ENCODE measurements around the gene EPN2.
A peak's percentile ranks its signal among the peaks of the same experiment; 100 is the strongest.

The EPN2 gene

GRCh38 chr17:19237389-19238166 lies 412 bp downstream of the EPN2 start:
- H3K4me2 ChIP-seq (ENCODE audit: low read length, poor library complexity, severe bottlenecking) = peak overlapping the region; percentile 78
- no peak overlapping the region for H2AK5ac ChIP-seq (ENCODE audit: low read length, severe bottlenecking)
- H3K18ac ChIP-seq (ENCODE audit: low read depth in 1 of 2, low read length in 2 of 2) = peak overlapping the region; percentile 50 to 99
- peak overlapping the region; percentile 67 for H4K91ac ChIP-seq (ENCODE audit: low read length)
- H3K9me3 ChIP-seq (ENCODE audit: control insufficient read depth, low read length) = no peaks in the 10 kb centered on the region
- peak overlapping the region; percentile 92 to 96 for H3K4me3 ChIP-seq (ENCODE audit: insufficient read depth in 1 of 2, low read depth in 1 of 2, low read length in 2 of 2)
- H3K27ac ChIP-seq (ENCODE audit: low read length, poor library complexity, severe bottlenecking) = no peak overlapping the region
- peak overlapping the region; percentile 73 for H2BK15ac ChIP-seq (ENCODE audit: low read depth, poor library complexity, severe bottlenecking)
- peak; percentile 52 for DNase-seq
- peak overlapping the region; percentile 32 for H2BK5ac ChIP-seq (ENCODE audit: low read depth, low read length, poor library complexity, severe bottlenecking)
- peaks cover 5% of the 10 kb centered on the region for H3K79me1 ChIP-seq (replicated peaks; ENCODE audit: low read length, poor library complexity, severe bottlenecking)
- peak overlapping the region; percentile 85 for H2AFZ ChIP-seq (ENCODE audit: low read depth, low read length)
- peak overlapping the region; percentile 94 for H3K9ac ChIP-seq (ENCODE audit: low read length)
- peak overlapping the region; percentile 29 for H4K8ac ChIP-seq (ENCODE audit: low read length)
- peak overlapping the region in 1 of 2 experiments; percentile 93 for H3K23ac ChIP-seq (ENCODE audit: low read length in 2 of 2)
- peak overlapping the region in 1 of 2 experiments; percentile 77 for H2BK12ac ChIP-seq (ENCODE audit: low read length in 2 of 2)
- no peaks in the 10 kb centered on the region for H3K27me3 ChIP-seq (ENCODE audit: control insufficient read depth in 1 of 2, insufficient read depth in 1 of 2, low read length in 2 of 2)
- peak overlapping the region; percentile 39 for H2BK120ac ChIP-seq (ENCODE audit: low read depth, low read length)
- WGBS = 1% methylated on average over 38 of the region's 60 CpGs
- peak overlapping the region; percentile 95 to 99 for H3K14ac ChIP-seq (ENCODE audit: low read length in 2 of 2)
- peaks cover 0 to 8% of the 10 kb centered on the region in 2 experiments for H3K36me3 ChIP-seq (ENCODE audit: control insufficient read depth in 1 of 2, insufficient read depth in 2 of 2, low read depth in 1 of 2, low read length in 2 of 2)
- peaks cover 2% of the 10 kb centered on the region for H3K4me1 ChIP-seq (ENCODE audit: control insufficient read depth, insufficient read depth, low read depth, low read length)
- H3K4ac ChIP-seq (ENCODE audit: low read depth in 1 of 2, low read length in 2 of 2) = peak overlapping the region; percentile 79 to 96

- Histone ChIP-seq H2BK12ac (ENCODE audit: low read length in 2 of 2) (peak overlapping the region in 1 of 2 experiments; percentile 61), H2AFZ (ENCODE audit: low read depth, low read length) (peak overlapping the region; percentile 57), H3K9me3 (ENCODE audit: control insufficient read depth, low read length) (no peaks in the 10 kb centered on the region), H3K9ac (ENCODE audit: low read length) (peak overlapping the region; percentile 94), H4K91ac (ENCODE audit: low read length) (peak overlapping the region; percentile 61), H2BK120ac (ENCODE audit: low read depth, low read length) (peak overlapping the region; percentile 39), H2BK5ac (ENCODE audit: low read depth, low read length, poor library complexity, severe bottlenecking) (peak overlapping the region; percentile 32), H3K27me3 (ENCODE audit: control insufficient read depth in 1 of 2, insufficient read depth in 1 of 2, low read length in 2 of 2) (no peaks in the 10 kb centered on the region), H3K4ac (ENCODE audit: low read depth in 1 of 2, low read length in 2 of 2) (peak overlapping the region in 1 of 2 experiments; percentile 63), H3K23ac (ENCODE audit: low read length in 2 of 2) (no peak overlapping the region), H3K4me2 (ENCODE audit: low read length, poor library complexity, severe bottlenecking) (peak overlapping the region; percentile 78), H3K27ac (ENCODE audit: low read length, poor library complexity, severe bottlenecking) (no peak overlapping the region), H3K18ac (ENCODE audit: low read depth in 1 of 2, low read length in 2 of 2) (peak overlapping the region; percentile 50 to 99), H2AK5ac (ENCODE audit: low read length, severe bottlenecking) (no peak overlapping the region), H3K4me1 (ENCODE audit: control insufficient read depth, insufficient read depth, low read depth, low read length) (peaks cover 5% of the 10 kb centered on the region), H3K4me3 (ENCODE audit: insufficient read depth in 1 of 2, low read depth in 1 of 2, low read length in 2 of 2) (peak overlapping the region; percentile 92 to 96), H4K8ac (ENCODE audit: low read length) (peak overlapping the region; percentile 29), H3K36me3 (ENCODE audit: control insufficient read depth in 1 of 2, insufficient read depth in 2 of 2, low read depth in 1 of 2, low read length in 2 of 2) (peaks cover 0 to 8% of the 10 kb centered on the region in 2 experiments), H2BK15ac (ENCODE audit: low read depth, poor library complexity, severe bottlenecking) (peak overlapping the region; percentile 73), H3K79me1 (replicated peaks; ENCODE audit: low read length, poor library complexity, severe bottlenecking) (peaks cover 5% of the 10 kb centered on the region), H3K14ac (ENCODE audit: low read length in 2 of 2) (peak overlapping the region in 1 of 2 experiments; percentile 74)
- 2% methylated on average over 21 of the region's 21 CpGs for WGBS
- peak; percentile 32 for DNase-seq
These were observed 970 bp downstream of the EPN2 start for GRCh38 chr17:19238167-19238505.

GRCh38 chr17:19239544-19239943 lies 2.4 kb downstream of the EPN2 start:
- Histone ChIP-seq H3K27ac (ENCODE audit: low read length, poor library complexity, severe bottlenecking) (no peak overlapping the region), H3K18ac (ENCODE audit: low read depth in 1 of 2, low read length in 2 of 2) (no peak overlapping the region), H3K4me3 (ENCODE audit: insufficient read depth in 1 of 2, low read depth in 1 of 2, low read length in 2 of 2) (peak overlapping the region in 1 of 2 experiments; percentile 96), H3K9me3 (ENCODE audit: control insufficient read depth, low read length) (no peaks in the 10 kb centered on the region), H2BK15ac (ENCODE audit: low read depth, poor library complexity, severe bottlenecking) (no peak overlapping the region), H2BK120ac (ENCODE audit: low read depth, low read length) (no peak overlapping the region), H3K4me1 (ENCODE audit: control insufficient read depth, insufficient read depth, low read depth, low read length) (peaks cover 5% of the 10 kb centered on the region), H3K27me3 (ENCODE audit: control insufficient read depth in 1 of 2, insufficient read depth in 1 of 2, low read length in 2 of 2) (no peaks in the 10 kb centered on the region), H2BK12ac (ENCODE audit: low read length in 2 of 2) (no peak overlapping the region), H2AFZ (ENCODE audit: low read depth, low read length) (no peak overlapping the region), H4K91ac (ENCODE audit: low read length) (no peak overlapping the region), H4K8ac (ENCODE audit: low read length) (no peak overlapping the region), H3K9ac (ENCODE audit: low read length) (peak overlapping the region; percentile 94), H3K14ac (ENCODE audit: low read length in 2 of 2) (no peak overlapping the region), H3K4ac (ENCODE audit: low read depth in 1 of 2, low read length in 2 of 2) (no peak overlapping the region), H3K23ac (ENCODE audit: low read length in 2 of 2) (no peak overlapping the region), H3K79me1 (replicated peaks; ENCODE audit: low read length, poor library complexity, severe bottlenecking) (peaks cover 5% of the 10 kb centered on the region), H2BK5ac (ENCODE audit: low read depth, low read length, poor library complexity, severe bottlenecking) (no peak overlapping the region), H2AK5ac (ENCODE audit: low read length, severe bottlenecking) (no peak overlapping the region), H3K36me3 (ENCODE audit: control insufficient read depth in 1 of 2, insufficient read depth in 2 of 2, low read depth in 1 of 2, low read length in 2 of 2) (peaks cover 0 to 10% of the 10 kb centered on the region in 2 experiments), H3K4me2 (ENCODE audit: low read length, poor library complexity, severe bottlenecking) (no peak overlapping the region)
- DNase-seq = no peak
- WGBS = 89% methylated on average over 4 of the region's 6 CpGs

GRCh38 chr17:19242323-19242722 lies 5.2 kb downstream of the EPN2 start:
- H3K4ac ChIP-seq (ENCODE audit: low read depth in 1 of 2, low read length in 2 of 2) = no peak overlapping the region
- no peak overlapping the region for H2AK5ac ChIP-seq (ENCODE audit: low read length, severe bottlenecking)
- no peak overlapping the region for H3K27ac ChIP-seq (ENCODE audit: low read length, poor library complexity, severe bottlenecking)
- H3K9me3 ChIP-seq (ENCODE audit: control insufficient read depth, low read length) = no peaks in the 10 kb centered on the region
- H2AFZ ChIP-seq (ENCODE audit: low read depth, low read length) = no peak overlapping the region
- no peak overlapping the region for H4K91ac ChIP-seq (ENCODE audit: low read length)
- no peak overlapping the region for H2BK15ac ChIP-seq (ENCODE audit: low read depth, poor library complexity, severe bottlenecking)
- peaks cover 0 to 10% of the 10 kb centered on the region in 2 experiments for H3K36me3 ChIP-seq (ENCODE audit: control insufficient read depth in 1 of 2, insufficient read depth in 2 of 2, low read depth in 1 of 2, low read length in 2 of 2)
- H2BK120ac ChIP-seq (ENCODE audit: low read depth, low read length) = no peak overlapping the region
- no peak overlapping the region for H3K14ac ChIP-seq (ENCODE audit: low read length in 2 of 2)
- no peak for DNase-seq
- peaks cover 7% of the 10 kb centered on the region for H3K79me1 ChIP-seq (replicated peaks; ENCODE audit: low read length, poor library complexity, severe bottlenecking)
- H2BK12ac ChIP-seq (ENCODE audit: low read length in 2 of 2) = no peak overlapping the region
- WGBS = 72% methylated on average over 2 of the region's 2 CpGs
- H3K27me3 ChIP-seq (ENCODE audit: control insufficient read depth in 1 of 2, insufficient read depth in 1 of 2, low read length in 2 of 2) = no peaks in the 10 kb centered on the region
- no peak overlapping the region for H4K8ac ChIP-seq (ENCODE audit: low read length)
- H3K4me3 ChIP-seq (ENCODE audit: insufficient read depth in 1 of 2, low read depth in 1 of 2, low read length in 2 of 2) = no peak overlapping the region
- H3K9ac ChIP-seq (ENCODE audit: low read length) = no peak overlapping the region
- H3K4me1 ChIP-seq (ENCODE audit: control insufficient read depth, insufficient read depth, low read depth, low read length) = peaks cover 7% of the 10 kb centered on the region
- H3K18ac ChIP-seq (ENCODE audit: low read depth in 1 of 2, low read length in 2 of 2) = no peak overlapping the region
- no peak overlapping the region for H2BK5ac ChIP-seq (ENCODE audit: low read depth, low read length, poor library complexity, severe bottlenecking)
- H3K23ac ChIP-seq (ENCODE audit: low read length in 2 of 2) = no peak overlapping the region
- no peak overlapping the region for H3K4me2 ChIP-seq (ENCODE audit: low read length, poor library complexity, severe bottlenecking)

Measured in mesenchymal stem cell (in vitro differentiated cells and primary cell).